ENCODE data around the gene CYP4F22.
"Not testable (repeated sequence)": the region's sequence is repeated elsewhere in the genome, so short reads cannot be mapped to it uniquely, and the experiment has no call there.

The CYP4F22 gene

GRCh38 chr19:15495151-15495550 lies 13.2 kb upstream of the CYP4F22 start:
- H3K36me3 ChIP-seq (ENCODE audit: control insufficient read depth, insufficient read depth, low read length): no peaks in the 10 kb centered on the region
- no peaks in the 10 kb centered on the region for H3K27me3 ChIP-seq (replicated peaks; ENCODE audit: control insufficient read depth, insufficient read depth, low read length, poor library complexity, severe bottlenecking)
- no peaks in the 10 kb centered on the region for H3K4me1 ChIP-seq (ENCODE audit: control insufficient read depth, insufficient read depth, low read length, poor library complexity, severe bottlenecking)
- DNase-seq: no peak
- H3K27ac ChIP-seq (ENCODE audit: insufficient read depth, low read length, poor library complexity, severe bottlenecking): no peak overlapping the region
- H3K9me3 ChIP-seq (ENCODE audit: control insufficient read depth, low read length): no peaks in the 10 kb centered on the region
- H3K4me3 ChIP-seq (ENCODE audit: insufficient read depth, low read depth, low read length, poor library complexity, severe bottlenecking): no peak overlapping the region

- Histone ChIP-seq H3K4me1 (ENCODE audit: control insufficient read depth, insufficient read depth, low read length, poor library complexity, severe bottlenecking) (no peaks in the 10 kb centered on the region), H3K9me3 (ENCODE audit: control insufficient read depth, low read length) (no peaks in the 10 kb centered on the region), H3K27ac (ENCODE audit: insufficient read depth, low read length, poor library complexity, severe bottlenecking) (no peak overlapping the region), H3K4me3 (ENCODE audit: insufficient read depth, low read depth, low read length, poor library complexity, severe bottlenecking) (no peak overlapping the region), H3K36me3 (ENCODE audit: control insufficient read depth, insufficient read depth, low read length) (no peaks in the 10 kb centered on the region), H3K27me3 (replicated peaks; ENCODE audit: control insufficient read depth, insufficient read depth, low read length, poor library complexity, severe bottlenecking) (no peaks in the 10 kb centered on the region)
- no peak for DNase-seq
Observed at GRCh38 chr19:15498156-15498858, 10.0 kb upstream of the CYP4F22 start.

GRCh38 chr19:15498910-15499309 lies 9.4 kb upstream of the CYP4F22 start:
- DNase-seq: no peak
- Histone ChIP-seq H3K27ac (ENCODE audit: insufficient read depth, low read length, poor library complexity, severe bottlenecking) (no peak overlapping the region), H3K36me3 (ENCODE audit: control insufficient read depth, insufficient read depth, low read length) (no peaks in the 10 kb centered on the region), H3K9me3 (ENCODE audit: control insufficient read depth, low read length) (no peaks in the 10 kb centered on the region), H3K4me1 (ENCODE audit: control insufficient read depth, insufficient read depth, low read length, poor library complexity, severe bottlenecking) (no peaks in the 10 kb centered on the region), H3K4me3 (ENCODE audit: insufficient read depth, low read depth, low read length, poor library complexity, severe bottlenecking) (no peak overlapping the region), H3K27me3 (replicated peaks; ENCODE audit: control insufficient read depth, insufficient read depth, low read length, poor library complexity, severe bottlenecking) (no peaks in the 10 kb centered on the region)

- Histone ChIP-seq H3K4me3 (ENCODE audit: insufficient read depth, low read depth, low read length, poor library complexity, severe bottlenecking) (no peak overlapping the region), H3K27me3 (replicated peaks; ENCODE audit: control insufficient read depth, insufficient read depth, low read length, poor library complexity, severe bottlenecking) (no peaks in the 10 kb centered on the region), H3K36me3 (ENCODE audit: control insufficient read depth, insufficient read depth, low read length) (no peaks in the 10 kb centered on the region), H3K27ac (ENCODE audit: insufficient read depth, low read length, poor library complexity, severe bottlenecking) (no peak overlapping the region), H3K9me3 (ENCODE audit: control insufficient read depth, low read length) (no peaks in the 10 kb centered on the region), H3K4me1 (ENCODE audit: control insufficient read depth, insufficient read depth, low read length, poor library complexity, severe bottlenecking) (no peaks in the 10 kb centered on the region)
- DNase-seq: no peak
Observed at GRCh38 chr19:15501596-15501995, 6.7 kb upstream of the CYP4F22 start.

- H3K27me3 ChIP-seq (replicated peaks; ENCODE audit: control insufficient read depth, insufficient read depth, low read length, poor library complexity, severe bottlenecking): no peaks in the 10 kb centered on the region
- H3K36me3 ChIP-seq (ENCODE audit: control insufficient read depth, insufficient read depth, low read length): no peaks in the 10 kb centered on the region
- no peak overlapping the region for H3K4me3 ChIP-seq (ENCODE audit: insufficient read depth, low read depth, low read length, poor library complexity, severe bottlenecking)
- no peak for DNase-seq
- H3K4me1 ChIP-seq (ENCODE audit: control insufficient read depth, insufficient read depth, low read length, poor library complexity, severe bottlenecking): no peaks in the 10 kb centered on the region
- H3K27ac ChIP-seq (ENCODE audit: insufficient read depth, low read length, poor library complexity, severe bottlenecking): no peak overlapping the region
- no peaks in the 10 kb centered on the region for H3K9me3 ChIP-seq (ENCODE audit: control insufficient read depth, low read length)
Observed at GRCh38 chr19:15502264-15502663, 6.1 kb upstream of the CYP4F22 start.

- Histone ChIP-seq H3K27me3 (replicated peaks; ENCODE audit: control insufficient read depth, insufficient read depth, low read length, poor library complexity, severe bottlenecking) (no peaks in the 10 kb centered on the region), H3K27ac (ENCODE audit: insufficient read depth, low read length, poor library complexity, severe bottlenecking) (no peak overlapping the region), H3K36me3 (ENCODE audit: control insufficient read depth, insufficient read depth, low read length) (no peaks in the 10 kb centered on the region), H3K9me3 (ENCODE audit: control insufficient read depth, low read length) (no peaks in the 10 kb centered on the region), H3K4me3 (ENCODE audit: insufficient read depth, low read depth, low read length, poor library complexity, severe bottlenecking) (no peak overlapping the region), H3K4me1 (ENCODE audit: control insufficient read depth, insufficient read depth, low read length, poor library complexity, severe bottlenecking) (peaks cover 13% of the 10 kb centered on the region)
- DNase-seq: no peak
Observed at GRCh38 chr19:15506074-15506571, 2.2 kb upstream of the CYP4F22 start.

- no peak for DNase-seq
- no peaks in the 10 kb centered on the region for H3K9me3 ChIP-seq (ENCODE audit: control insufficient read depth, low read length)
- H3K36me3 ChIP-seq (ENCODE audit: control insufficient read depth, insufficient read depth, low read length): no peaks in the 10 kb centered on the region
- no peak overlapping the region for H3K27ac ChIP-seq (ENCODE audit: insufficient read depth, low read length, poor library complexity, severe bottlenecking)
- no peaks in the 10 kb centered on the region for H3K27me3 ChIP-seq (replicated peaks; ENCODE audit: control insufficient read depth, insufficient read depth, low read length, poor library complexity, severe bottlenecking)
- no peak overlapping the region for H3K4me3 ChIP-seq (ENCODE audit: insufficient read depth, low read depth, low read length, poor library complexity, severe bottlenecking)
- H3K4me1 ChIP-seq (ENCODE audit: control insufficient read depth, insufficient read depth, low read length, poor library complexity, severe bottlenecking): peaks cover 13% of the 10 kb centered on the region
Observed at GRCh38 chr19:15507068-15508034, 974 bp upstream of the CYP4F22 start.

- Histone ChIP-seq H3K27ac (ENCODE audit: insufficient read depth, low read length, poor library complexity, severe bottlenecking) (no peak overlapping the region), H3K27me3 (replicated peaks; ENCODE audit: control insufficient read depth, insufficient read depth, low read length, poor library complexity, severe bottlenecking) (no peaks in the 10 kb centered on the region), H3K4me1 (ENCODE audit: control insufficient read depth, insufficient read depth, low read length, poor library complexity, severe bottlenecking) (peaks cover 25% of the 10 kb centered on the region), H3K9me3 (ENCODE audit: control insufficient read depth, low read length) (no peaks in the 10 kb centered on the region), H3K36me3 (ENCODE audit: control insufficient read depth, insufficient read depth, low read length) (no peaks in the 10 kb centered on the region), H3K4me3 (ENCODE audit: insufficient read depth, low read depth, low read length, poor library complexity, severe bottlenecking) (no peak overlapping the region)
- no peak for DNase-seq
Observed at GRCh38 chr19:15511671-15512424, 3.5 kb downstream of the CYP4F22 start.

- Histone ChIP-seq H3K27ac (ENCODE audit: insufficient read depth, low read length, poor library complexity, severe bottlenecking) (peak overlapping the region; percentile 50), H3K4me1 (ENCODE audit: control insufficient read depth, insufficient read depth, low read length, poor library complexity, severe bottlenecking) (peaks cover 12% of the 10 kb centered on the region), H3K4me3 (ENCODE audit: insufficient read depth, low read depth, low read length, poor library complexity, severe bottlenecking) (peak overlapping the region; percentile 4)
- not testable (repeated sequence) for H3K36me3 ChIP-seq (ENCODE audit: control insufficient read depth, insufficient read depth, low read length); DNase-seq; H3K9me3 ChIP-seq (ENCODE audit: control insufficient read depth, low read length); H3K27me3 ChIP-seq (replicated peaks; ENCODE audit: control insufficient read depth, insufficient read depth, low read length, poor library complexity, severe bottlenecking)
Observed at GRCh38 chr19:15515227-15515625, 6.9 kb downstream of the CYP4F22 start.

Measured in effector memory CD4-positive, alpha-beta T cell (primary cell).